ENCODE data around the gene KRTAP1-4. TPM values are rescaled to one million over a fixed set of nuclear protein-coding genes. Genes with fewer than 3 reads are reported as not detected.
"Not testable (repeated sequence)": the region's sequence is repeated elsewhere in the genome, so short reads cannot be mapped to it uniquely, and the experiment has no call there.

The KRTAP1-4 gene
- total RNA-seq, 4 donors from 2014 or later: not detected

DNA sequence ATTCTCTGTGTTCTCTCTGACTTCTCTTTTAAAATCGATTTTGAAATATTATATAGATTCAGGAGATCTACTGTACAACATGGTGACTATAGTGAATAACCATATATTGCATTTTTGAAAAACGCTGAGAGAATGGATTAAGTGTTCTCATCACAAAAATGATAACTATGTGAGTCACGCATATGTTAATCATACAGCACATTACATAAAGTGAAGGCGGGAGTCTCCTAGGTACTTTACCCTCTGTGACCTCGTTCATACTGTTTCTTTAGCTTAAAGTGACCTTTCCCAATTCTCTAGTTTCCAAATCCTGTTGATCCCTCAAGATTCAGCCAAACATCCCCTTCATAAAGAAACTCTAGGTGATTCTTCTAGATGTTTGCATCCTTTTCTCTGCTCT, 27.2 kb downstream of the KRTAP1-4 start:
- Histone ChIP-seq H3K4me3 (no peak overlapping the region), H3K9me3 (no peaks in the 10 kb centered on the region), H3K36me3 (no peaks in the 10 kb centered on the region), H3K4me1 (peaks cover 0 to 25% (median 4%) of the 10 kb centered on the region in 3 donors), H3K27me3 (peaks cover 0 to 24% (median 0%) of the 10 kb centered on the region in 4 donors), H3K27ac (peak overlapping the region in 3 of 4 donors; percentile 33 to 78 (median 62))
- DNase-seq: no peak
- intact Hi-C loops (cut with DNase I): no loop called here
- TF ChIP-seq, protein P1, sequence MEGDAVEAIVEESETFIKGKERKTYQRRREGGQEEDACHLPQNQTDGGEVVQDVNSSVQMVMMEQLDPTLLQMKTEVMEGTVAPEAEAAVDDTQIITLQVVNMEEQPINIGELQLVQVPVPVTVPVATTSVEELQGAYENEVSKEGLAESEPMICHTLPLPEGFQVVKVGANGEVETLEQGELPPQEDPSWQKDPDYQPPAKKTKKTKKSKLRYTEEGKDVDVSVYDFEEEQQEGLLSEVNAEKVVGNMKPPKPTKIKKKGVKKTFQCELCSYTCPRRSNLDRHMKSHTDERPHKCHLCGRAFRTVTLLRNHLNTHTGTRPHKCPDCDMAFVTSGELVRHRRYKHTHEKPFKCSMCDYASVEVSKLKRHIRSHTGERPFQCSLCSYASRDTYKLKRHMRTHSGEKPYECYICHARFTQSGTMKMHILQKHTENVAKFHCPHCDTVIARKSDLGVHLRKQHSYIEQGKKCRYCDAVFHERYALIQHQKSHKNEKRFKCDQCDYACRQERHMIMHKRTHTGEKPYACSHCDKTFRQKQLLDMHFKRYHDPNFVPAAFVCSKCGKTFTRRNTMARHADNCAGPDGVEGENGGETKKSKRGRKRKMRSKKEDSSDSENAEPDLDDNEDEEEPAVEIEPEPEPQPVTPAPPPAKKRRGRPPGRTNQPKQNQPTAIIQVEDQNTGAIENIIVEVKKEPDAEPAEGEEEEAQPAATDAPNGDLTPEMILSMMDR (IDR thresholded peaks at IDR 0.05): no peak
- no peak for TF ChIP-seq POLR2A (IDR thresholded peaks at IDR 0.05)
- WGBS, 2 donors: 24 to 32% methylated on average over 5 of the region's 5 CpGs

DNA sequence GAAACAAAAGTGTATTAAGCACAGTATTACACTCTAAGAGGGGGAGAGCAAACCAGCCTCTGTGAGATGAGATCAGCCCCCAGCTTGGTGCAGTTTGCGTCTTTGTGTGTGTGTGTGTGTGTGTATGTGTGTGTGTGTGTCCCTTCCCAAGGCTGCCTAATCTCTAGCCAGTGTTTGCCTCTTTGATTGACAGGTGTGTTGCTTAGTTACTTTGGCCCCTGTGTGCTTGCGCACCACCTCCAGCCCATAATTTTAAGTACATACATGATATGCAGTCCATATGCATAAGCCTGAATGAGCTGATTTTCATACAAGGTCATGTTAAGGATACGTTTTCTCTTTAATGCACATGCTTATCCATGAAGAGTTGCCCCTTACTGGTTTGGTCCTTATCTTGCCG, 28.2 kb downstream of the KRTAP1-4 start:
- H3K27ac ChIP-seq: peak overlapping the region in 2 of 4 donors; percentile 23 to 78
- peaks cover 0 to 25% (median 4%) of the 10 kb centered on the region in 3 donors for H3K4me1 ChIP-seq
- no peak overlapping the region for H3K4me3 ChIP-seq
- 77 to 82% methylated on average over 4 of the region's 4 CpGs for WGBS, 2 donors
- TF ChIP-seq, protein P1 (IDR thresholded peaks at IDR 0.05): no peak
- no peak for TF ChIP-seq POLR2A (IDR thresholded peaks at IDR 0.05)
- H3K9me3 ChIP-seq: no peaks in the 10 kb centered on the region
- intact Hi-C loops (cut with DNase I): no loop called here
- no peaks in the 10 kb centered on the region for H3K36me3 ChIP-seq
- no peak for DNase-seq
- H3K27me3 ChIP-seq: peaks cover 0 to 34% (median 0%) of the 10 kb centered on the region in 4 donors

DNA sequence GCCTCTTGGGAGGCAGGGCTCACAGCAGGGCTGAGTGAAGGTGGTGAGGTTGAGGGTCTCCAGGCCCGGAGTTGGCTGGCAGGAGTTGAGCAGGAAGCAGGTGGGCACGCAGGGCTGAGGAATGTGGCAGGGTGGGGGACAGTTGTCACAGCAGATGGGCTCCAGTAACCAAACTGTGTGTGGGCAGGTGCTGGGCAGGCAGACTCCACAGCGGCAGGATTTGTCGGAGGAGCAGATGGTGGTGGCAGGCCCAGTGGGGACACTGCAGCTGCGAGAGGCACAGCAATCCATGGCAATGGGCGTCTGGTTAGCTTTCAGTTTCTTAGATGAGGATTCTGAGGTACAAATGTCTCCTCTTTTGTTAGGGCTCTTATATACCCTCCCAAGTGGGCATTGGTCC, 30.4 kb downstream of the KRTAP1-4 start, which contains the start of gene KRTAP3-2:
TSS of gene KRTAP3-2 (minus strand) at position 344 of the 400 bp plus-strand sequence. CDS start at position 291, 53 bp downstream.
- 66 to 95% methylated on average over 4 to 6 of the region's 6 CpGs for WGBS, 2 donors
- DNase-seq; intact Hi-C loops (cut with DNase I); H3K36me3 ChIP-seq; H3K4me3 ChIP-seq; H3K27ac ChIP-seq; H3K9me3 ChIP-seq: not testable (repeated sequence)
- H3K27me3 ChIP-seq: peaks cover 0 to 40% (median 0%) of the 10 kb centered on the region in 4 donors
- H3K4me1 ChIP-seq: peaks cover 0 to 25% (median 4%) of the 10 kb centered on the region in 3 donors

DNA sequence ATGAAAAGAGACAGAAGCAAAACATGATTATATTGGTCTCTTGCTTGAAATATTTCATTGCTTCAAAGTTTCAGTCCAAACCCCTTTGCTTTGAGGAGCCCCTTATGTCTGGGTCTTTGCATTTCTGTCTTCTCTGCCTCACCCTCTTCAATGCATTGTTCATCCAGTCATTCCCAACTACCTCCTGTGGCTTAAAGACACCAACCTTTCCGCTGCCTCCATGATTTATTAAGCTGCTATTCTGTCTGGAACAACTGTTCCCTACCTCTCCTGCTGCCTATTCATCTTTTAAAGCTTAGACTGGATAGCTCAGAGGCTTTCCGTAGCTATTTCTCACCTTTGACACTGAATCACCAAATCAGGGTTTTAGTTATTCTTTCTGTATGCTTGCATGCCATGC, 32.6 kb downstream of the KRTAP1-4 start:
- H3K4me3 ChIP-seq: no peak overlapping the region
- WGBS, 2 donors: 66 to 80% methylated on average over 2 of the region's 2 CpGs
- H3K27ac ChIP-seq: no peak overlapping the region
- no peak for DNase-seq
- H3K9me3 ChIP-seq: no peaks in the 10 kb centered on the region
- TF ChIP-seq POLR2A (IDR thresholded peaks at IDR 0.05): no peak
- TF ChIP-seq, protein P1 (IDR thresholded peaks at IDR 0.05): no peak
- intact Hi-C loops (cut with DNase I): no loop called here
- peaks cover 0 to 60% (median 0%) of the 10 kb centered on the region in 4 donors for H3K27me3 ChIP-seq
- peaks cover 0 to 5% (median 0%) of the 10 kb centered on the region in 3 donors for H3K4me1 ChIP-seq
- H3K36me3 ChIP-seq: no peaks in the 10 kb centered on the region

DNA sequence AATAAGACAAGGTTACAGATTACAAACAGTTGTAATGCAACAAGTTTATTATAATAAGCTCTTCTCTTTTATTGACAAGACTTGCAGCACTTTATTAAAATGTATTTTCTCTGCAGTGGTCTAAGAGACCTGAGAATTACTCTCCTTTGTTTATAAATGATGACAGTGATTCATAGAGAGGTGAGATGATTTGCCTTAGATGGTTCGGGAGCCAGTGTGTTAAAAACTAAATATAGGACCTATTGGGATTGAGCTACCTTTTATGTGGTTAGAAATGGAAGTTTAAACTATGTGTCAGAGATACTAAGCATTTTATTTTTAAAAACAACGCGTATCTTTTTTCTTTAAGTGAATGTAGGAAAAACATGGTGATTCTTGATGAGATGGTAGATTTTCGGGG, 33.2 kb downstream of the KRTAP1-4 start:
- Histone ChIP-seq H3K4me1 (no peaks in the 10 kb centered on the region), H3K9me3 (no peaks in the 10 kb centered on the region), H3K27ac (no peak overlapping the region), H3K27me3 (peaks cover 0 to 59% (median 0%) of the 10 kb centered on the region in 4 donors), H3K36me3 (no peaks in the 10 kb centered on the region), H3K4me3 (no peak overlapping the region)
- no peak for DNase-seq
- 68 to 76% methylated on average over 4 of the region's 4 CpGs for WGBS, 2 donors
- intact Hi-C loops (cut with DNase I): no loop called here
- TF ChIP-seq POLR2A (IDR thresholded peaks at IDR 0.05): no peak
- TF ChIP-seq, protein P1 (IDR thresholded peaks at IDR 0.05): no peak

DNA sequence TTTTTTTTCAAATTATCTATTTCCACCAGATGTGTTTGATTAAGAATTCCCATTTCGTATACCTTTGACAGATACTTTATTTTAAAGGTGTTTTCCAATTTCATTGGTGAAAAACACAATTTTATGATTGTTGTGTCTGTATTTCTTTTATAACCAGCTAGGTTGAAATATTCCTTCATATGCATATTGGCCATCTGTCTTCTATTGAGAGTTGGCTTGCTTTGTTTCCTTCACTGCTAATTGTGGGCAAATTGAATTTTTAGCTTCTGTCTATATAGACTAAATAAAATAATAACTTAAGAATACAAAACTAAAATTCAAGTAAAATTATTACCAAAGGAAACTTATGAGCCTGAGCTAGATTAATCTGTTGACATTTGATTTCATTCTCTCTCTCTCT, 34.9 kb downstream of the KRTAP1-4 start:
- no peak overlapping the region for H3K4me3 ChIP-seq
- 71 to 74% methylated on average over 1 of the region's 1 CpG for WGBS, 2 donors
- intact Hi-C loops (cut with DNase I): no loop called here
- peaks cover 0 to 54% (median 0%) of the 10 kb centered on the region in 4 donors for H3K27me3 ChIP-seq
- H3K27ac ChIP-seq: no peak overlapping the region
- DNase-seq: no peak
- H3K4me1 ChIP-seq: no peaks in the 10 kb centered on the region
- H3K36me3 ChIP-seq: no peaks in the 10 kb centered on the region
- H3K9me3 ChIP-seq: no peaks in the 10 kb centered on the region
- TF ChIP-seq, protein P1 (IDR thresholded peaks at IDR 0.05): no peak
- TF ChIP-seq POLR2A (IDR thresholded peaks at IDR 0.05): no peak
